Activated naive CD8-positive, alpha-beta T cell treated with anti-CD3 and anti-CD28 coated beads, Interleukin-2, amount 50 U/mL, for 24 hours (primary cell): ENCODE data around the gene RTKN2.
"Not testable (repeated sequence)": the region's sequence is repeated elsewhere in the genome, so short reads cannot be mapped to it uniquely, and the experiment has no call there.

Source experiments
- ATAC-seq: fragments of 150-1000 bp; cut with Tn5 transposase; one replicate; pipeline ENCODE4 v1.10.0; 2021
- DNase-seq: peaks from one replicate; pipeline ENCODE4 v3.0.0; 2021
- H3K27ac Mint-ChIP-seq: one replicate; pipeline ENCODE4 v1.8.0; 2021; ENCODE audit warnings: mild to moderate bottlenecking, mixed read lengths
- H3K27me3 Mint-ChIP-seq: one replicate; pipeline ENCODE4 v1.8.0; 2021; ENCODE audit warnings: mixed read lengths
- H3K36me3 Mint-ChIP-seq: one replicate; pipeline ENCODE4 v1.8.0; 2021; ENCODE audit warnings: low read depth, mixed read lengths
- H3K4me1 Mint-ChIP-seq: one replicate; pipeline ENCODE4 v1.8.0; 2021; ENCODE audit warnings: mixed read lengths
- H3K4me3 Mint-ChIP-seq: one replicate; pipeline ENCODE4 v1.8.0; 2021; ENCODE audit warnings: mild to moderate bottlenecking, moderate library complexity, mixed read lengths
- H3K9me3 Mint-ChIP-seq: one replicate; pipeline ENCODE4 v1.8.0; 2021; ENCODE audit warnings: mixed read lengths

The RTKN2 gene

GRCh38 chr10:62244785-62245467, 23.7 kb downstream of the RTKN2 start:
- H3K4me3 Mint-ChIP-seq: no peak overlapping the region
- ATAC-seq (peak; percentile 87), DNase-seq (peak; percentile 34)
- no peaks in the 10 kb centered on the region for H3K27me3 Mint-ChIP-seq
- no peaks in the 10 kb centered on the region for H3K9me3 Mint-ChIP-seq
- H3K4me1 Mint-ChIP-seq: peaks cover 36% of the 10 kb centered on the region
- H3K27ac Mint-ChIP-seq: no peak overlapping the region
- no peaks in the 10 kb centered on the region for H3K36me3 Mint-ChIP-seq

- H3K27ac Mint-ChIP-seq: peak overlapping the region; percentile 73
- no peaks in the 10 kb centered on the region for H3K9me3 Mint-ChIP-seq
- no peak for DNase-seq
- H3K4me3 Mint-ChIP-seq: peak overlapping the region; percentile 38
- H3K4me1 Mint-ChIP-seq: peaks cover 32% of the 10 kb centered on the region
- ATAC-seq: no peak
- no peaks in the 10 kb centered on the region for H3K36me3 Mint-ChIP-seq
- H3K27me3 Mint-ChIP-seq: no peaks in the 10 kb centered on the region
Measured at GRCh38 chr10:62244088-62244487, 24.6 kb downstream of the RTKN2 start.

GRCh38 chr10:62243647-62243997, 25.0 kb downstream of the RTKN2 start:
- H3K9me3 Mint-ChIP-seq: no peaks in the 10 kb centered on the region
- no peak for DNase-seq
- H3K36me3 Mint-ChIP-seq: no peaks in the 10 kb centered on the region
- peak overlapping the region; percentile 38 for H3K4me3 Mint-ChIP-seq
- no peaks in the 10 kb centered on the region for H3K27me3 Mint-ChIP-seq
- peak overlapping the region; percentile 73 for H3K27ac Mint-ChIP-seq
- peaks cover 32% of the 10 kb centered on the region for H3K4me1 Mint-ChIP-seq
- no peak for ATAC-seq

GRCh38 chr10:62242965-62243646, 25.5 kb downstream of the RTKN2 start:
- ATAC-seq, DNase-seq, H3K9me3 Mint-ChIP-seq, H3K27me3 Mint-ChIP-seq, H3K36me3 Mint-ChIP-seq: not testable (repeated sequence)
- Mint-ChIP-seq H3K27ac (peak overlapping the region; percentile 73), H3K4me1 (peaks cover 32% of the 10 kb centered on the region), H3K4me3 (peak overlapping the region; percentile 38)

GRCh38 chr10:62241521-62241920, 27.1 kb downstream of the RTKN2 start:
- not testable (repeated sequence) for H3K4me3 Mint-ChIP-seq, DNase-seq, H3K27me3 Mint-ChIP-seq, H3K27ac Mint-ChIP-seq, ATAC-seq, H3K9me3 Mint-ChIP-seq, H3K36me3 Mint-ChIP-seq
- H3K4me1 Mint-ChIP-seq: peaks cover 34% of the 10 kb centered on the region

GRCh38 chr10:62239994-62240393, 28.6 kb downstream of the RTKN2 start:
- H3K4me3 Mint-ChIP-seq: peak overlapping the region; percentile 34
- H3K4me1 Mint-ChIP-seq: peaks cover 36% of the 10 kb centered on the region
- no peaks in the 10 kb centered on the region for H3K27me3 Mint-ChIP-seq
- no peak overlapping the region for H3K27ac Mint-ChIP-seq
- H3K9me3 Mint-ChIP-seq: no peaks in the 10 kb centered on the region
- ATAC-seq (no peak), DNase-seq (no peak)
- H3K36me3 Mint-ChIP-seq: no peaks in the 10 kb centered on the region

- Mint-ChIP-seq H3K36me3 (no peaks in the 10 kb centered on the region), H3K27me3 (no peaks in the 10 kb centered on the region), H3K4me1 (peaks cover 38% of the 10 kb centered on the region), H3K4me3 (no peak overlapping the region), H3K9me3 (no peaks in the 10 kb centered on the region), H3K27ac (no peak overlapping the region)
- no peak for ATAC-seq
- DNase-seq: no peak
Measured at GRCh38 chr10:62238880-62239279, 29.8 kb downstream of the RTKN2 start.

GRCh38 chr10:62237966-62238365, 30.7 kb downstream of the RTKN2 start:
- Mint-ChIP-seq H3K36me3 (no peaks in the 10 kb centered on the region), H3K4me1 (peaks cover 30% of the 10 kb centered on the region), H3K27me3 (no peaks in the 10 kb centered on the region), H3K4me3 (no peak overlapping the region), H3K27ac (no peak overlapping the region), H3K9me3 (no peaks in the 10 kb centered on the region)
- DNase-seq (no peak), ATAC-seq (no peak)

GRCh38 chr10:62237506-62237905, 31.1 kb downstream of the RTKN2 start:
- Mint-ChIP-seq H3K4me1 (peaks cover 28% of the 10 kb centered on the region), H3K27me3 (no peaks in the 10 kb centered on the region), H3K4me3 (no peak overlapping the region), H3K27ac (no peak overlapping the region), H3K9me3 (no peaks in the 10 kb centered on the region), H3K36me3 (no peaks in the 10 kb centered on the region)
- DNase-seq: no peak
- no peak for ATAC-seq

- Mint-ChIP-seq H3K4me1 (peaks cover 21% of the 10 kb centered on the region), H3K9me3 (no peaks in the 10 kb centered on the region), H3K4me3 (no peak overlapping the region), H3K36me3 (no peaks in the 10 kb centered on the region), H3K27me3 (no peaks in the 10 kb centered on the region), H3K27ac (no peak overlapping the region)
- DNase-seq (no peak), ATAC-seq (no peak)
Measured at GRCh38 chr10:62234077-62234605, 34.5 kb downstream of the RTKN2 start.

- no peak overlapping the region for H3K27ac Mint-ChIP-seq
- ATAC-seq: no peak
- peak overlapping the region; percentile 13 for H3K4me3 Mint-ChIP-seq
- no peak for DNase-seq
- peaks cover 21% of the 10 kb centered on the region for H3K4me1 Mint-ChIP-seq
- no peaks in the 10 kb centered on the region for H3K27me3 Mint-ChIP-seq
- no peaks in the 10 kb centered on the region for H3K9me3 Mint-ChIP-seq
- H3K36me3 Mint-ChIP-seq: no peaks in the 10 kb centered on the region
Measured at GRCh38 chr10:62233356-62234076, 35.1 kb downstream of the RTKN2 start.

GRCh38 chr10:62231805-62232204, 36.8 kb downstream of the RTKN2 start:
- H3K4me1 Mint-ChIP-seq: peaks cover 21% of the 10 kb centered on the region
- ATAC-seq (no peak), DNase-seq (no peak)
- no peaks in the 10 kb centered on the region for H3K9me3 Mint-ChIP-seq
- H3K27me3 Mint-ChIP-seq: no peaks in the 10 kb centered on the region
- no peak overlapping the region for H3K27ac Mint-ChIP-seq
- no peaks in the 10 kb centered on the region for H3K36me3 Mint-ChIP-seq
- no peak overlapping the region for H3K4me3 Mint-ChIP-seq

GRCh38 chr10:62231371-62231770, 37.3 kb downstream of the RTKN2 start:
- ATAC-seq: no peak
- Mint-ChIP-seq H3K27ac (no peak overlapping the region), H3K4me3 (no peak overlapping the region), H3K4me1 (peaks cover 19% of the 10 kb centered on the region), H3K9me3 (no peaks in the 10 kb centered on the region), H3K36me3 (no peaks in the 10 kb centered on the region), H3K27me3 (no peaks in the 10 kb centered on the region)
- no peak for DNase-seq

- ATAC-seq (no peak), DNase-seq (no peak)
- no peaks in the 10 kb centered on the region for H3K27me3 Mint-ChIP-seq
- H3K4me1 Mint-ChIP-seq: peaks cover 16% of the 10 kb centered on the region
- no peak overlapping the region for H3K27ac Mint-ChIP-seq
- no peaks in the 10 kb centered on the region for H3K9me3 Mint-ChIP-seq
- no peaks in the 10 kb centered on the region for H3K36me3 Mint-ChIP-seq
- H3K4me3 Mint-ChIP-seq: no peak overlapping the region
Measured at GRCh38 chr10:62230344-62231121, 38.1 kb downstream of the RTKN2 start.
